Measurements from ENCODE around the gene RIMS4.

RIMS4 gene

GRCh38 chr20:44727651-44728050 is 82.7 kb downstream of the RIMS4 start:
- no peak for DNase-seq
- no peak overlapping the region for H3K27ac ChIP-seq (ENCODE audit: insufficient read depth in 1 of 2, low read depth in 1 of 2, low read length in 2 of 2, poor library complexity in 1 of 2, severe bottlenecking in 2 of 2)
- peaks cover 0 to 19% (median 9%) of the 10 kb centered on the region in 4 experiments for H3K4me1 ChIP-seq (ENCODE audit: control extremely low read depth in 1 of 4, control insufficient read depth in 4 of 4, insufficient read depth in 4 of 4, low read length in 3 of 4)
- CTCF ChIA-PET: interaction anchor here (1.6 kb wide), 2 partner anchors 24 to 39 kb away, joined by 3 to 4 read pairs; no protein-coding TSS in a partner anchor
- no peak overlapping the region for H3K4me3 ChIP-seq (ENCODE audit: control insufficient read depth in 1 of 7, extremely low read depth in 1 of 7, insufficient read depth in 4 of 7, low read depth in 2 of 7, low read length in 6 of 7)
- POLR2A ChIA-PET: interaction anchor here (0.6 kb wide), 1 partner anchor 21 kb away, joined by 4 read pairs; no protein-coding TSS in a partner anchor
- WGBS (ENCODE audit: insufficient coverage): 60% methylated on average over 1 of the region's 2 CpGs
- H3K36me3 ChIP-seq (ENCODE audit: control insufficient read depth in 4 of 4, insufficient read depth in 4 of 4, low read length in 3 of 4): no peaks in the 10 kb centered on the region
- no peaks in the 10 kb centered on the region for H3K9me3 ChIP-seq (ENCODE audit: control extremely low read depth in 1 of 5, control insufficient read depth in 4 of 5, insufficient read depth in 2 of 5, low read depth in 1 of 5, low read length in 4 of 5)
- H3K27me3 ChIP-seq (replicated peaks in 2 of 5; ENCODE audit: control insufficient read depth in 4 of 5, insufficient read depth in 5 of 5, low read length in 4 of 5): no peaks in the 10 kb centered on the region

DNA sequence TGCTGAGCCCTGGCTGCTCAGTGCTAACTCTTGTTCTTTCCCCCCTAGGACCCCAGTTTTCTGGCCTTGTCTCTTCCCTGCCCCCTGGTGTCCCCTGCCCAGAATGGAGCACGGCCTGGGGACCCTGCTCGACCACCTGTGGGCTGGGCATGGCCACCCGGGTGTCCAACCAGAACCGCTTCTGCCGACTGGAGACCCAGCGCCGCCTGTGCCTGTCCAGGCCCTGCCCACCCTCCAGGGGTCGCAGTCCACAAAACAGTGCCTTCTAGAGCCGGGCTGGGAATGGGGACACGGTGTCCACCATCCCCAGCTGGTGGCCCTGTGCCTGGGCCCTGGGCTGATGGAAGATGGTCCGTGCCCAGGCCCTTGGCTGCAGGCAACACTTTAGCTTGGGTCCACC is 83.3 kb downstream of the RIMS4 start:
- Histone ChIP-seq H3K4me3 (ENCODE audit: control insufficient read depth in 1 of 7, extremely low read depth in 1 of 7, insufficient read depth in 4 of 7, low read depth in 2 of 7, low read length in 6 of 7) (no peak overlapping the region), H3K36me3 (ENCODE audit: control insufficient read depth in 4 of 4, insufficient read depth in 4 of 4, low read length in 3 of 4) (no peaks in the 10 kb centered on the region), H3K4me1 (ENCODE audit: control extremely low read depth in 1 of 4, control insufficient read depth in 4 of 4, insufficient read depth in 4 of 4, low read length in 3 of 4) (peaks cover 0 to 19% (median 9%) of the 10 kb centered on the region in 4 experiments), H3K9me3 (ENCODE audit: control extremely low read depth in 1 of 5, control insufficient read depth in 4 of 5, insufficient read depth in 2 of 5, low read depth in 1 of 5, low read length in 4 of 5) (no peaks in the 10 kb centered on the region), H3K27me3 (replicated peaks in 2 of 5; ENCODE audit: control insufficient read depth in 4 of 5, insufficient read depth in 5 of 5, low read length in 4 of 5) (no peaks in the 10 kb centered on the region), H3K27ac (ENCODE audit: insufficient read depth in 1 of 2, low read depth in 1 of 2, low read length in 2 of 2, poor library complexity in 1 of 2, severe bottlenecking in 2 of 2) (no peak overlapping the region)
- ChIA-PET CTCF (interaction anchor here (0.9 to 1.6 kb wide), 3 partner anchors 24 to 44 kb away, joined by 3 to 4 read pairs (median 3); no protein-coding TSS in a partner anchor), POLR2A (interaction anchor here (0.6 kb wide), 1 partner anchor 20 kb away, joined by 4 read pairs; no protein-coding TSS in a partner anchor)
- DNase-seq: no peak
- WGBS (ENCODE audit: insufficient coverage): 100% methylated on average over 11 of the region's 11 CpGs

DNA sequence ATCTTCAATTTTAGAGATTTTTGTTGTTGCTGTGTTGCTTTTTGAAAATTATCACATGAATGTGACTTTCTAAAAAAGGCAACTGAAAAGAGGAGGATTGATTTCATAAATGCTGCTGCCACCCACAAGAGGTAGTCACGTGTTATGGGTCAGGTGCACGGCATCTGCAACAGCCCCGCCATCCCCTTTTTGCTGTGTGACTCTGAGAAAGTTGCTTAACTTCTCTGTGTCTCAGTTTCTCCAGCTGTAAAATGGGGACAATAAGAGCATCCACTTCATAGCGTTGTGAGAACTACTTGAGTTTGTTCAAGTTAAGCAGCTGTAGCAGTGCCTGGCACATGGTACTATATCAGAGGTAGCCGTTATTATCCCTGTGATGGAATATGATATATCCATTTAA is 84.5 kb downstream of the RIMS4 start:
- H3K4me1 ChIP-seq (ENCODE audit: control extremely low read depth in 1 of 4, control insufficient read depth in 4 of 4, insufficient read depth in 4 of 4, low read length in 3 of 4): peaks cover 0 to 19% (median 9%) of the 10 kb centered on the region in 4 experiments
- POLR2A ChIA-PET: interaction anchor here (0.7 kb wide), 1 partner anchor 732 kb away, joined by 15 read pairs; no protein-coding TSS in a partner anchor
- H3K9me3 ChIP-seq (ENCODE audit: control extremely low read depth in 1 of 5, control insufficient read depth in 4 of 5, insufficient read depth in 2 of 5, low read depth in 1 of 5, low read length in 4 of 5): no peaks in the 10 kb centered on the region
- DNase-seq: no peak
- no peaks in the 10 kb centered on the region for H3K36me3 ChIP-seq (ENCODE audit: control insufficient read depth in 4 of 4, insufficient read depth in 4 of 4, low read length in 3 of 4)
- CTCF ChIA-PET: no interaction called here
- no peak overlapping the region for H3K27ac ChIP-seq (ENCODE audit: insufficient read depth in 1 of 2, low read depth in 1 of 2, low read length in 2 of 2, poor library complexity in 1 of 2, severe bottlenecking in 2 of 2)
- 70% methylated on average over 3 of the region's 5 CpGs for WGBS (ENCODE audit: insufficient coverage)
- no peaks in the 10 kb centered on the region for H3K27me3 ChIP-seq (replicated peaks in 2 of 5; ENCODE audit: control insufficient read depth in 4 of 5, insufficient read depth in 5 of 5, low read length in 4 of 5)
- H3K4me3 ChIP-seq (ENCODE audit: control insufficient read depth in 1 of 7, extremely low read depth in 1 of 7, insufficient read depth in 4 of 7, low read depth in 2 of 7, low read length in 6 of 7): no peak overlapping the region

GRCh38 chr20:44724423-44725091 is 85.8 kb downstream of the RIMS4 start:
- Histone ChIP-seq H3K4me1 (ENCODE audit: control extremely low read depth in 1 of 4, control insufficient read depth in 4 of 4, insufficient read depth in 4 of 4, low read length in 3 of 4) (peaks cover 0 to 19% (median 9%) of the 10 kb centered on the region in 4 experiments), H3K27ac (ENCODE audit: insufficient read depth in 1 of 2, low read depth in 1 of 2, low read length in 2 of 2, poor library complexity in 1 of 2, severe bottlenecking in 2 of 2) (no peak overlapping the region), H3K36me3 (ENCODE audit: control insufficient read depth in 4 of 4, insufficient read depth in 4 of 4, low read length in 3 of 4) (no peaks in the 10 kb centered on the region), H3K9me3 (ENCODE audit: control extremely low read depth in 1 of 5, control insufficient read depth in 4 of 5, insufficient read depth in 2 of 5, low read depth in 1 of 5, low read length in 4 of 5) (no peaks in the 10 kb centered on the region), H3K4me3 (ENCODE audit: control insufficient read depth in 1 of 7, extremely low read depth in 1 of 7, insufficient read depth in 4 of 7, low read depth in 2 of 7, low read length in 6 of 7) (no peak overlapping the region), H3K27me3 (replicated peaks in 2 of 5; ENCODE audit: control insufficient read depth in 4 of 5, insufficient read depth in 5 of 5, low read length in 4 of 5) (no peaks in the 10 kb centered on the region)
- ChIA-PET POLR2A (no interaction called here), CTCF (interaction anchor here (1.1 to 1.9 kb wide), 7 partner anchors 10 to 42 kb away, joined by 3 to 8 read pairs (median 4); no protein-coding TSS in a partner anchor)
- no peak for DNase-seq
- 94% methylated on average over 22 of the region's 26 CpGs for WGBS (ENCODE audit: insufficient coverage)

DNA sequence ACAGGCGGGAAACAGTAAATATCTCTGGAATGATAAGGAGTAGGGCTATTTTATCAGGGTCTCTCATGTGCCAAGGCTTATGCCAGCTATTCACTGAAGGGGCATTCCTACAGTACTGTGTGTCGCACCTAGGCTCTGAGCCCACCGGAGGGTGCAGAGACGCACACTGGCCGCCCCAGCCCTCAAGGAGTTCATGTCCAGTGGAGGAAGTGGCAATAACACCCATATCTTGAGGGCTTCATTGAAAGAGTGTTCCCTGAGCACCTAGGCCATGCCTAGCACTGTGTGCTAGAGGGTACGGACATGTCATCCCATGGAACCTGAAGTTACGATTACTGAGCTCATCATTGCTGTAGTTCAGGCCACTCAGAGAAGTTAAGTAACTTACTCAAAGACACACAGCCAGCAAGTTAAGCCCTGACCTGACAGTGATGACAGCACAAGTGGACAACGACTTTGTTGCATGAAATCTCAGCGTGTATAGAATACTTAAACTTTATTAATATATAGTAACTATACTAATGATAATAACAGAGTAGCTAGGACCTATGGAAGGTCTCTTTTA is 86.5 kb downstream of the RIMS4 start:
- peaks cover 0 to 14% (median 8%) of the 10 kb centered on the region in 4 experiments for H3K4me1 ChIP-seq (ENCODE audit: control extremely low read depth in 1 of 4, control insufficient read depth in 4 of 4, insufficient read depth in 4 of 4, low read length in 3 of 4)
- ChIA-PET POLR2A (no interaction called here), CTCF (interaction anchor here (1.1 to 1.9 kb wide), 8 partner anchors 9 to 41 kb away, joined by 3 to 8 read pairs (median 4); no protein-coding TSS in a partner anchor)
- 98% methylated on average over 6 of the region's 9 CpGs for WGBS (ENCODE audit: insufficient coverage)
- no peak overlapping the region for H3K4me3 ChIP-seq (ENCODE audit: control insufficient read depth in 1 of 7, extremely low read depth in 1 of 7, insufficient read depth in 4 of 7, low read depth in 2 of 7, low read length in 6 of 7)
- no peak for DNase-seq
- H3K27me3 ChIP-seq (replicated peaks in 2 of 5; ENCODE audit: control insufficient read depth in 4 of 5, insufficient read depth in 5 of 5, low read length in 4 of 5): no peaks in the 10 kb centered on the region
- no peaks in the 10 kb centered on the region for H3K36me3 ChIP-seq (ENCODE audit: control insufficient read depth in 4 of 4, insufficient read depth in 4 of 4, low read length in 3 of 4)
- H3K27ac ChIP-seq (ENCODE audit: insufficient read depth in 1 of 2, low read depth in 1 of 2, low read length in 2 of 2, poor library complexity in 1 of 2, severe bottlenecking in 2 of 2): no peak overlapping the region
- H3K9me3 ChIP-seq (ENCODE audit: control extremely low read depth in 1 of 5, control insufficient read depth in 4 of 5, insufficient read depth in 2 of 5, low read depth in 1 of 5, low read length in 4 of 5): no peaks in the 10 kb centered on the region

DNA sequence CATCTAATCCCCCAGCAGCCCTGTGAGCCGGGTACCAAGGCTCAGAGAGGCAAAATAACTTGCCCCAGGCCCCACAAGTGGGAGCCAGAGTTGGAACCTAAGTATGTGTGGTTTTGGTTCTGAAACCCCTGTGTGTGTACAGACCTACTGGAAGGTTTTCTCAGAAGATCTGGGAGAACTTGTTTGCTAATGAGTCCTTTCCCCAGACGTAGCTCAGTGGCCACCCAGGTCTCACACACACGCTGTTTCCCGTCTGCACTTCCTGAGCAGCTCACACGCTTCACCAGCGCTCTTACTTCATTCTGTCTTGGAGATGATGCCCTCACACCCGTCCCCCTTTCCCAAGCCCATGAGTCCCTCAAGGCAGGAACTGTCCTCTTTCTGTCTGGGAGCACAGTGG is 87.0 kb downstream of the RIMS4 start:
- CTCF ChIA-PET: interaction anchor here (1.1 to 1.9 kb wide), 7 partner anchors 9 to 41 kb away, joined by 3 to 8 read pairs (median 4); no protein-coding TSS in a partner anchor
- H3K9me3 ChIP-seq (ENCODE audit: control extremely low read depth in 1 of 5, control insufficient read depth in 4 of 5, insufficient read depth in 2 of 5, low read depth in 1 of 5, low read length in 4 of 5): no peaks in the 10 kb centered on the region
- DNase-seq: peak; percentile 23 to 60 (median 58)
- 25% methylated on average over 6 of the region's 7 CpGs for WGBS (ENCODE audit: insufficient coverage)
- peaks cover 0 to 12% (median 7%) of the 10 kb centered on the region in 4 experiments for H3K4me1 ChIP-seq (ENCODE audit: control extremely low read depth in 1 of 4, control insufficient read depth in 4 of 4, insufficient read depth in 4 of 4, low read length in 3 of 4)
- POLR2A ChIA-PET: no interaction called here
- H3K4me3 ChIP-seq (ENCODE audit: control insufficient read depth in 1 of 7, extremely low read depth in 1 of 7, insufficient read depth in 4 of 7, low read depth in 2 of 7, low read length in 6 of 7): no peak overlapping the region
- H3K27ac ChIP-seq (ENCODE audit: insufficient read depth in 1 of 2, low read depth in 1 of 2, low read length in 2 of 2, poor library complexity in 1 of 2, severe bottlenecking in 2 of 2): no peak overlapping the region
- no peaks in the 10 kb centered on the region for H3K36me3 ChIP-seq (ENCODE audit: control insufficient read depth in 4 of 4, insufficient read depth in 4 of 4, low read length in 3 of 4)
- H3K27me3 ChIP-seq (replicated peaks in 2 of 5; ENCODE audit: control insufficient read depth in 4 of 5, insufficient read depth in 5 of 5, low read length in 4 of 5): no peaks in the 10 kb centered on the region

DNA sequence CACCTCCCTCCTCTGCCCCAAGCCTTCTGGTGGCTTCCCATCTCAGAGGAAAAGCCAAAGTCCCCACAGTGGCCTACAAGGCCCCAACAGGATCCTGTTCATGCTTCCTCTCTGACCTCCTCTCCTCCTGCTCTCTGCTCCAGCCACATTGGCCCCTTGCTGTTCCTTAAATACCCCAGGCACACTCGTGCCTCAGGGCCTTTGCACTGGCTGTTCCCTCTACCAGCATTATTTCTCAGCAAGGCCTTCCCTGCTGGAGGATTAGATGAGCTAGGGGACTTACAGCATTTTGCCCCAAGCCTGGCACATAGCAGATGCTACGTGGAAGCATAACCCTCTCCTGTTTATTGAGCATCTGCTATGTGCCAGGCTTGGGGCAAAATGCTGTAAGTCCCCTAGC is 87.4 kb downstream of the RIMS4 start:
- Histone ChIP-seq H3K27me3 (replicated peaks in 2 of 5; ENCODE audit: control insufficient read depth in 4 of 5, insufficient read depth in 5 of 5, low read length in 4 of 5) (no peaks in the 10 kb centered on the region), H3K4me1 (ENCODE audit: control extremely low read depth in 1 of 4, control insufficient read depth in 4 of 4, insufficient read depth in 4 of 4, low read length in 3 of 4) (peaks cover 0 to 12% (median 7%) of the 10 kb centered on the region in 4 experiments), H3K27ac (ENCODE audit: insufficient read depth in 1 of 2, low read depth in 1 of 2, low read length in 2 of 2, poor library complexity in 1 of 2, severe bottlenecking in 2 of 2) (no peak overlapping the region), H3K4me3 (ENCODE audit: control insufficient read depth in 1 of 7, extremely low read depth in 1 of 7, insufficient read depth in 4 of 7, low read depth in 2 of 7, low read length in 6 of 7) (no peak overlapping the region), H3K36me3 (ENCODE audit: control insufficient read depth in 4 of 4, insufficient read depth in 4 of 4, low read length in 3 of 4) (no peaks in the 10 kb centered on the region), H3K9me3 (ENCODE audit: control extremely low read depth in 1 of 5, control insufficient read depth in 4 of 5, insufficient read depth in 2 of 5, low read depth in 1 of 5, low read length in 4 of 5) (no peaks in the 10 kb centered on the region)
- ChIA-PET CTCF (interaction anchor here (1.5 to 1.9 kb wide), 5 partner anchors 8 to 38 kb away, joined by 3 to 8 read pairs (median 5); no protein-coding TSS in a partner anchor), POLR2A (no interaction called here)
- 75% methylated on average over 2 of the region's 2 CpGs for WGBS (ENCODE audit: insufficient coverage)
- no peak for DNase-seq
